CD14-positive monocyte (primary cell): ENCODE results near the gene C1QBP. TPM values are rescaled to one million over a fixed set of nuclear protein-coding genes. Genes with fewer than 3 reads are reported as not detected.

Source experiments
- DNase-seq, 3 donors: peaks; one replicate each; pipeline ENCODE4 v3.0.0-alpha.2; 2011 to 2022
- H2AFZ ChIP-seq: 2 replicates; pipeline ENCODE4 v1.6.0; 2012; ENCODE audit warnings: mild to moderate bottlenecking, low read depth, low read length, inconsistent platforms; ENCODE audit not compliant: insufficient read depth, poor library complexity, severe bottlenecking
- H3K27ac ChIP-seq, 2 donors: 1 replicate in 1 of 2; 2 replicates in 1 of 2; pipeline ENCODE4 v1.5.1; 2012 to 2013; ENCODE audit warnings: low read length in 2 of 2, control low read depth in 1 of 2, inconsistent platforms in 1 of 2, low read depth in 1 of 2, mild to moderate bottlenecking in 1 of 2
- H3K27me3 ChIP-seq, 2 donors: one replicate each; pipeline versions ENCODE4 v1.6.0 to v1.6.1; 2011 to 2013; ENCODE audit warnings: low read length in 2 of 2; ENCODE audit not compliant: control insufficient read depth in 2 of 2, insufficient read depth in 2 of 2
- H3K36me3 ChIP-seq, 2 donors: replicated peaks in 1 of 2; 1 replicate in 1 of 2; 2 replicates in 1 of 2; pipeline versions ENCODE4 v1.5.1 to v1.6.1; 2012 to 2013; ENCODE audit warnings: low read length in 2 of 2, control low read depth in 1 of 2, inconsistent platforms in 1 of 2, mild to moderate bottlenecking in 1 of 2; ENCODE audit not compliant: insufficient read depth in 2 of 2, control insufficient read depth in 1 of 2
- H3K4me1 ChIP-seq, 2 donors: 1 replicate in 1 of 2; 2 replicates in 1 of 2; pipeline versions ENCODE4 v1.5.1 to v1.6.1; 2012 to 2013; ENCODE audit warnings: low read length in 2 of 2, control low read depth in 1 of 2, inconsistent platforms in 1 of 2, mild to moderate bottlenecking in 1 of 2, moderate library complexity in 1 of 2; ENCODE audit not compliant: insufficient read depth in 2 of 2, control insufficient read depth in 1 of 2
- H3K4me2 ChIP-seq: replicated peaks from 2 replicates; pipeline ENCODE3; 2012; ENCODE audit warnings: low read length, moderate library complexity, mild to moderate bottlenecking; ENCODE audit not compliant: poor library complexity, severe bottlenecking; ENCODE audit errors: extremely low read depth
- H3K4me3 ChIP-seq, 3 experiments: fragments of 200-600 bp in 1 of 3; sonication (generic) in 1 of 3; replicated peaks in 1 of 3; 1 replicate in 2 of 3; 2 replicates in 1 of 3; pipeline ENCODE4 v1.5.1; 2011 to 2013; ENCODE audit warnings: low read length in 3 of 3, mild to moderate bottlenecking in 3 of 3, control low read depth in 2 of 3, low read depth in 2 of 3, inconsistent platforms in 1 of 3, moderate library complexity in 1 of 3
- H3K79me2 ChIP-seq: 2 replicates; pipeline ENCODE4 v1.6.0; 2012; ENCODE audit warnings: mild to moderate bottlenecking, control low read depth, inconsistent platforms, low read length, moderate library complexity; ENCODE audit not compliant: insufficient read depth
- H3K9ac ChIP-seq: 2 replicates; pipeline ENCODE4 v1.6.0; 2017; ENCODE audit warnings: low read length, mild to moderate bottlenecking; ENCODE audit not compliant: insufficient read depth, poor library complexity, severe bottlenecking
- H3K9me3 ChIP-seq, 2 donors: replicated peaks in 1 of 2; 1 replicate in 1 of 2; 2 replicates in 1 of 2; pipeline versions ENCODE4 v1.5.1 to v1.6.1; 2012 to 2013; ENCODE audit warnings: low read length in 2 of 2, control low read depth in 1 of 2; ENCODE audit not compliant: control insufficient read depth in 1 of 2, insufficient read depth in 1 of 2
- H4K20me1 ChIP-seq: 2 replicates; pipeline ENCODE4 v1.6.0; 2012; ENCODE audit warnings: mild to moderate bottlenecking, low read length, control low read depth, moderate library complexity; ENCODE audit not compliant: insufficient read depth
- H3K27ac Mint-ChIP-seq, 7 donors: one replicate each; pipeline ENCODE4 v1.8.0; 2020; ENCODE audit warnings: mild to moderate bottlenecking in 7 of 7, mixed read lengths in 7 of 7, moderate library complexity in 6 of 7, inconsistent platforms in 2 of 7
- H3K27me3 Mint-ChIP-seq, 3 donors: one replicate each; pipeline ENCODE4 v1.8.0; 2021 to 2022; ENCODE audit warnings: low read depth in 3 of 3, mild to moderate bottlenecking in 3 of 3, mixed read lengths in 3 of 3, moderate library complexity in 3 of 3, inconsistent platforms in 1 of 3
- H3K36me3 Mint-ChIP-seq, 2 donors: one replicate each; pipeline ENCODE4 v1.8.0; 2020; ENCODE audit warnings: mixed read lengths in 2 of 2, inconsistent platforms in 1 of 2, mild to moderate bottlenecking in 1 of 2
- H3K4me1 Mint-ChIP-seq: one replicate; pipeline ENCODE4 v1.8.0; 2020; ENCODE audit warnings: mild to moderate bottlenecking, mixed read lengths
- H3K4me3 Mint-ChIP-seq, 2 donors: one replicate each; pipeline ENCODE4 v1.8.0; 2020; ENCODE audit warnings: mild to moderate bottlenecking in 2 of 2, mixed read lengths in 2 of 2, moderate library complexity in 1 of 2
- H3K9me3 Mint-ChIP-seq, 7 donors: one replicate each; pipeline ENCODE4 v1.8.0; 2020 to 2022; ENCODE audit warnings: mixed read lengths in 7 of 7, mild to moderate bottlenecking in 6 of 7, moderate library complexity in 6 of 7, inconsistent platforms in 2 of 7
- WGBS: methylation state at CpG from one replicate; pipeline ENCODE4 v1.1.5; 2013; ENCODE audit warnings: missing lambda C conversion rate; ENCODE audit not compliant: insufficient coverage; 5-methylcytosine and 5-hydroxymethylcytosine counted together
- intact Hi-C, 2 donors: fragments of 100-400 bp; cut with micrococcal nuclease; formaldehyde crosslinking; loops; one replicate each; pipeline versions ENCODE4 v1.15.0 to v1.15.1; 2023
- polyA plus RNA-seq, 3 donors: library from polyadenylated mRNA; depleted of rRNA in 1 of 3; unstranded in 2 of 3; stranded (reverse) in 1 of 3; fragments of 300-500 nt in 2 of 3; fragments of >200 nt in 1 of 3; fragmentation: Illumina TruSeq in 2 of 3; gene quantifications; 1 replicate in 2 of 3; 2 replicates in 1 of 3; pipeline ENCODE4 v1.2.3, GENCODE V29; 2012 to 2021
- TF ChIP-seq, protein P1 (sequence below): fragments of 200-600 bp; IDR thresholded peaks from one replicate; pipeline ENCODE4 v1.8.0; 2022; ENCODE audit warnings: antibody characterized with exemption, mild to moderate bottlenecking

Gene C1QBP
- polyA plus RNA-seq, 3 donors: 32.7 to 169 (median 122) TPM

DNA sequence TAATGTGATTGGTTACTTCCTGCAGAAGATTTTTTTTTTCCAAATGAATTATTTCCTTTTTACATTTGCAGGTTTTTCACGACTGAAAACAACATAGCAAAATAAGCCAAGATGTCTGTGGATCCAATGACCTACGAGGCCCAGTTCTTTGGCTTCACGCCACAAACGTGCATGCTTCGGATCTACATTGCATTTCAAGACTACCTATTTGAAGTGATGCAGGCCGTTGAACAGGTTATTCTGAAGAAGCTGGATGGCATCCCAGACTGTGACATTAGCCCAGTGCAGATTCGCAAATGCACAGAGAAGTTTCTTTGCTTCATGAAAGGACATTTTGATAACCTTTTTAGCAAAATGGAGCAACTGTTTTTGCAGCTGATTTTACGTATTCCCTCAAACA, 49.8 kb upstream of the C1QBP start:
- Histone ChIP-seq H2AFZ (no peak overlapping the region), H4K20me1 (no peaks in the 10 kb centered on the region), H3K4me1 (peaks cover 15 to 22% of the 10 kb centered on the region in 2 donors), H3K4me3 (no peak overlapping the region), H3K79me2 (peaks cover 54% of the 10 kb centered on the region), H3K9me3 (peaks cover 0 to 10% of the 10 kb centered on the region in 2 donors), H3K4me2 (no peak overlapping the region), H3K9ac (no peak overlapping the region), H3K36me3 (peaks cover 15 to 38% of the 10 kb centered on the region in 2 donors), H3K27me3 (no peaks in the 10 kb centered on the region), H3K27ac (no peak overlapping the region)
- Mint-ChIP-seq H3K27ac (no peak overlapping the region), H3K9me3 (peaks cover 8 to 20% (median 14%) of the 10 kb centered on the region in 7 donors), H3K4me3 (no peak overlapping the region), H3K27me3 (peaks cover 0 to 1% (median 1%) of the 10 kb centered on the region in 3 donors), H3K4me1 (peaks cover 19% of the 10 kb centered on the region), H3K36me3 (peaks cover 28 to 30% of the 10 kb centered on the region in 2 donors)
- no peak for DNase-seq
- intact Hi-C loops: loop anchor here (5.0 to 10.0 kb wide), 3 partner anchors 54 to 956 kb away; partner anchors contain the start of genes C1QBP (in 1 of the 2), NUP88 (in 1 of the 2) and PIMREG (in 1 of the 2)
- 94% methylated on average over 6 of the region's 8 CpGs for WGBS
- TF ChIP-seq, protein P1, sequence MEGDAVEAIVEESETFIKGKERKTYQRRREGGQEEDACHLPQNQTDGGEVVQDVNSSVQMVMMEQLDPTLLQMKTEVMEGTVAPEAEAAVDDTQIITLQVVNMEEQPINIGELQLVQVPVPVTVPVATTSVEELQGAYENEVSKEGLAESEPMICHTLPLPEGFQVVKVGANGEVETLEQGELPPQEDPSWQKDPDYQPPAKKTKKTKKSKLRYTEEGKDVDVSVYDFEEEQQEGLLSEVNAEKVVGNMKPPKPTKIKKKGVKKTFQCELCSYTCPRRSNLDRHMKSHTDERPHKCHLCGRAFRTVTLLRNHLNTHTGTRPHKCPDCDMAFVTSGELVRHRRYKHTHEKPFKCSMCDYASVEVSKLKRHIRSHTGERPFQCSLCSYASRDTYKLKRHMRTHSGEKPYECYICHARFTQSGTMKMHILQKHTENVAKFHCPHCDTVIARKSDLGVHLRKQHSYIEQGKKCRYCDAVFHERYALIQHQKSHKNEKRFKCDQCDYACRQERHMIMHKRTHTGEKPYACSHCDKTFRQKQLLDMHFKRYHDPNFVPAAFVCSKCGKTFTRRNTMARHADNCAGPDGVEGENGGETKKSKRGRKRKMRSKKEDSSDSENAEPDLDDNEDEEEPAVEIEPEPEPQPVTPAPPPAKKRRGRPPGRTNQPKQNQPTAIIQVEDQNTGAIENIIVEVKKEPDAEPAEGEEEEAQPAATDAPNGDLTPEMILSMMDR: no peak

DNA sequence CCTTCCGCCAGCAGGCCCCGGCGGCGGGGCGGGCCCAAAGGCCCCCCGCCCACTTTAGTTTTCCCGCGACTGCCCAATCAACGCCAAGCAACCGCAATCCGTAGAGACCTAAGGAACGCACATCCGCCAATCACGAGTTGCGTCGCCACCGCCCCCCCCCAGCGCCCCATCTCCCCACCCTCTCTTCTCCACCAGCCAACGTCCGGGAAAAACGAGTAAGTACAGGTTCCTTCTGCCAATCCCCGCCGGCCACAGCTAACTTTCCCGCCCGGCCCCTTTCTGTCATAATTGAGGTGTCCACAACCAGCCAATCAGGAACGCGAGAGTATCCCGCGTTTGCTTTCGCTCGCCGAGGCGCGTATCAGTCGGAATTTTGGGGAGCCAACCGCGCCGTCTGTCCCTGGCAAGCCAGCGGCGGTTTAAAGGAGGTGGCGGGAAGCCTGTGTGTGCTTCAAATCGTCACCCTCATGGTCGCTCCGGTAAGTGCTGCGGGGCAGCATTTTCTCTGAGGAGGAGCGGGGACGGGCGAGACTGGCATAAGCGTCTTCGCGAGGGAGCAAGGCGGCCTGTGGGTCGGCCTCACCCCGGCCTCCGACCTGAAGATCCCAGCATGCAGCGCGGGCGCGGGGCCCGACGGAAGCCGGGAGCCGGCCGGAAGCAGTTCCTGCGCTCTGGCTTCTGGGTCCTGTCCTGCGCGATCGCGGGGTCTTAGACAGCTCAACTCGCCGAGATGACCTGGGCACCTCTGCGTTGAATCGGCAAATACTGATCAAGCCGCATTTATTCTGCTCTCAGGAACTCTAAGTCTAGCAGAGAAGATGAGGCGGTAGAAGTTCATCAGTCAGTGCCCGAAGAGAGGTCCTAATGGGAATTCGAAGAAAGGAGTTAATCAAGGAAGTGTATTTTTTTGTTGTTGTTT, 47.5 kb upstream of the C1QBP start, which contains the start of gene MIS12:
Gene MIS12 (plus strand): TSS at position 361 of the 919 bp plus-strand sequence. CDS start 2,297 bp downstream, outside the sequence.
- Mint-ChIP-seq H3K27me3 (peaks cover 0 to 1% (median 0%) of the 10 kb centered on the region in 3 donors), H3K9me3 (no peaks in the 10 kb centered on the region), H3K36me3 (peaks cover 51 to 52% of the 10 kb centered on the region in 2 donors), H3K4me3 (peak within 1 kb of the TSS; percentile 93 to 97), H3K27ac (peak within 1 kb of the TSS; percentile 97 to 99 (median 98)), H3K4me1 (peaks cover 19% of the 10 kb centered on the region)
- peaks cover 75% of the 10 kb centered on the region for H3K79me2 ChIP-seq
- peaks cover 28 to 61% of the 10 kb centered on the region in 2 donors for H3K36me3 ChIP-seq
- H2AFZ ChIP-seq: peak within 1 kb of the TSS; percentile 95
- peak within 1 kb of the TSS; percentile 95 for H3K9ac ChIP-seq
- no peaks in the 10 kb centered on the region for H3K27me3 ChIP-seq
- TF ChIP-seq, protein P1: no peak
- peaks cover 15 to 22% of the 10 kb centered on the region in 2 donors for H3K4me1 ChIP-seq
- H3K9me3 ChIP-seq: no peaks in the 10 kb centered on the region
- peak within 1 kb of the TSS; percentile 91 to 96 for H3K27ac ChIP-seq
- DNase-seq: peak; percentile 98 to 99 (median 99)
- peak within 1 kb of the TSS; percentile 90 to 98 (median 91) for H3K4me3 ChIP-seq
- intact Hi-C loops: loop anchor here (2.0 to 10.0 kb wide), 4 partner anchors 50 to 958 kb away; partner anchors contain the start of genes C1QBP (in 1 of the 2), NUP88 (in 1 of the 2) and PIMREG (in 1 of the 2)
- WGBS: under 1% methylated on average over 59 of the region's 77 CpGs
- peaks cover 4% of the 10 kb centered on the region for H4K20me1 ChIP-seq
- H3K4me2 ChIP-seq: peak within 1 kb of the TSS; percentile 93
